Loucy (cell line): ENCODE data around the gene CCPG1.
"Not testable (repeated sequence)": the region's sequence is repeated elsewhere in the genome, so short reads cannot be mapped to it uniquely, and the experiment has no call there.

ENCODE experiments used
- H2AFZ ChIP-seq: fragments of 200-600 bp; sonication (generic); 2 replicates; pipeline ENCODE4 v1.6.0; 2016; ENCODE audit warnings: antibody characterized with exemption, mild to moderate bottlenecking, low read length, moderate library complexity
- H3F3A ChIP-seq: fragments of 200-600 bp; 2 replicates; pipeline ENCODE4 v1.6.0; 2016; ENCODE audit warnings: antibody characterized with exemption, low read depth, mild to moderate bottlenecking
- H3K27me3 ChIP-seq: fragments of 200-600 bp; sonication (generic); 2 replicates; pipeline ENCODE4 v1.6.1; 2014; ENCODE audit warnings: low read length, mild to moderate bottlenecking; ENCODE audit not compliant: insufficient read depth, poor library complexity, severe bottlenecking
- H3K36me3 ChIP-seq: fragments of 200-600 bp; sonication (generic); 2 replicates; pipeline ENCODE4 v1.6.1; 2016; ENCODE audit warnings: low read length; ENCODE audit not compliant: insufficient read depth
- H3K4me1 ChIP-seq: fragments of 200-600 bp; sonication (generic); 2 replicates; pipeline ENCODE4 v1.5.1; 2014; ENCODE audit warnings: low read length, mild to moderate bottlenecking; ENCODE audit not compliant: insufficient read depth, poor library complexity, severe bottlenecking
- H3K4me2 ChIP-seq: fragments of 200-600 bp; sonication (generic); 2 replicates; pipeline ENCODE4 v1.6.0; 2014; ENCODE audit warnings: antibody characterized with exemption, low read length, low read depth, mild to moderate bottlenecking; ENCODE audit not compliant: poor library complexity, severe bottlenecking
- H3K4me3 ChIP-seq: fragments of 200-600 bp; sonication (generic); 2 replicates; pipeline ENCODE4 v1.5.1; 2014; ENCODE audit warnings: low read length, mild to moderate bottlenecking, mixed read lengths; ENCODE audit not compliant: poor library complexity, severe bottlenecking
- H3K79me2 ChIP-seq: fragments of 200-600 bp; sonication (generic); 2 replicates; pipeline ENCODE4 v1.6.1; 2014; ENCODE audit warnings: low read length; ENCODE audit not compliant: insufficient read depth
- H3K9ac ChIP-seq: fragments of 200-600 bp; sonication (generic); 2 replicates; pipeline ENCODE4 v1.6.0; 2014; ENCODE audit warnings: mild to moderate bottlenecking, low read depth, low read length, moderate library complexity; ENCODE audit not compliant: poor library complexity, severe bottlenecking
- H3K9me2 ChIP-seq: fragments of 200-600 bp; sonication (generic); replicated peaks from 2 replicates; pipeline ENCODE4 v1.6.1; 2016; ENCODE audit warnings: low read depth, low read length, mixed read lengths
- H3K9me3 ChIP-seq: fragments of 200-600 bp; sonication (generic); 2 replicates; pipeline ENCODE4 v1.6.1; 2014; ENCODE audit warnings: mild to moderate bottlenecking, antibody characterized with exemption, low read length, low read depth; ENCODE audit not compliant: insufficient read depth
- H4K20me1 ChIP-seq: fragments of 200-600 bp; sonication (generic); 2 replicates; pipeline ENCODE4 v1.6.0; 2014; ENCODE audit warnings: antibody characterized with exemption, low read length, mild to moderate bottlenecking; ENCODE audit not compliant: insufficient read depth, poor library complexity, severe bottlenecking
- CTCF ChIP-seq: fragments of 200-600 bp; sonication (generic); conservative IDR thresholded peaks from 2 replicates; pipeline ENCODE4 v1.5.1; 2014; ENCODE audit warnings: mild to moderate bottlenecking, antibody characterized with exemption, low read length
- EZH2phosphoT487 ChIP-seq: fragments of 200-600 bp; IDR thresholded peaks from 2 replicates; pipeline ENCODE4 v1.6.1; 2018; ENCODE audit warnings: antibody characterized with exemption, mild to moderate bottlenecking, moderate library complexity, borderline replicate concordance

Gene CCPG1

GRCh38 chr15:55420171-55420866, 12.2 kb upstream of the CCPG1 start:
- Histone ChIP-seq H3K4me3 (no peak overlapping the region), H3K4me1 (no peaks in the 10 kb centered on the region), H3F3A (no peaks in the 10 kb centered on the region), H3K9ac (no peak overlapping the region), H3K4me2 (no peak overlapping the region), H3K79me2 (no peaks in the 10 kb centered on the region), H4K20me1 (no peaks in the 10 kb centered on the region), H2AFZ (no peak overlapping the region), H3K9me3 (no peaks in the 10 kb centered on the region), H3K9me2 (no peaks in the 10 kb centered on the region), H3K27me3 (no peaks in the 10 kb centered on the region), H3K36me3 (no peaks in the 10 kb centered on the region)
- TF ChIP-seq EZH2phosphoT487 (no peak), CTCF (no peak)

- not testable (repeated sequence) for H3K4me3 ChIP-seq, H3K9me3 ChIP-seq, H4K20me1 ChIP-seq, H2AFZ ChIP-seq, H3K9ac ChIP-seq, H3K36me3 ChIP-seq, H3K27me3 ChIP-seq, H3F3A ChIP-seq, H3K4me1 ChIP-seq, H3K4me2 ChIP-seq, H3K79me2 ChIP-seq, H3K9me2 ChIP-seq
Measured at GRCh38 chr15:55417678-55418077, 9.5 kb upstream of the CCPG1 start.

GRCh38 chr15:55408976-55409375, 817 bp upstream of the CCPG1 start:
- not testable (repeated sequence) for H3K9me3 ChIP-seq, H3K36me3 ChIP-seq, H3F3A ChIP-seq, H3K9me2 ChIP-seq, H3K27me3 ChIP-seq, H4K20me1 ChIP-seq
- peaks cover 23% of the 10 kb centered on the region for H3K79me2 ChIP-seq
- H3K4me3 ChIP-seq, result peak overlapping the region; percentile 79
- peak overlapping the region; percentile 81 for H3K4me2 ChIP-seq
- H3K9ac ChIP-seq, result peak overlapping the region; percentile 69
- peaks cover 39% of the 10 kb centered on the region for H3K4me1 ChIP-seq
- H2AFZ ChIP-seq, result peak overlapping the region; percentile 72

- peaks cover 28% of the 10 kb centered on the region for H3K79me2 ChIP-seq
Measured at GRCh38 chr15:55407498-55408011, 604 bp downstream of the CCPG1 start.

More at GRCh38 chr15:55407498-55408011, 604 bp downstream of the CCPG1 start:
- Histone ChIP-seq H3K9ac (peak overlapping the region; percentile 82), H2AFZ (peak overlapping the region; percentile 74), H4K20me1 (no peaks in the 10 kb centered on the region), H3K9me3 (no peaks in the 10 kb centered on the region), H3K4me3 (peak overlapping the region; percentile 79), H3K36me3 (no peaks in the 10 kb centered on the region), H3K4me1 (peaks cover 52% of the 10 kb centered on the region), H3K27me3 (no peaks in the 10 kb centered on the region), H3K4me2 (peak overlapping the region; percentile 85), H3K9me2 (no peaks in the 10 kb centered on the region), H3F3A (peaks cover 7% of the 10 kb centered on the region; the same call in 1 of the 2 replicates)
- TF ChIP-seq EZH2phosphoT487, result no peak
- no peak for TF ChIP-seq CTCF
